ENCODE results near the gene BRD3OS.

DNA sequence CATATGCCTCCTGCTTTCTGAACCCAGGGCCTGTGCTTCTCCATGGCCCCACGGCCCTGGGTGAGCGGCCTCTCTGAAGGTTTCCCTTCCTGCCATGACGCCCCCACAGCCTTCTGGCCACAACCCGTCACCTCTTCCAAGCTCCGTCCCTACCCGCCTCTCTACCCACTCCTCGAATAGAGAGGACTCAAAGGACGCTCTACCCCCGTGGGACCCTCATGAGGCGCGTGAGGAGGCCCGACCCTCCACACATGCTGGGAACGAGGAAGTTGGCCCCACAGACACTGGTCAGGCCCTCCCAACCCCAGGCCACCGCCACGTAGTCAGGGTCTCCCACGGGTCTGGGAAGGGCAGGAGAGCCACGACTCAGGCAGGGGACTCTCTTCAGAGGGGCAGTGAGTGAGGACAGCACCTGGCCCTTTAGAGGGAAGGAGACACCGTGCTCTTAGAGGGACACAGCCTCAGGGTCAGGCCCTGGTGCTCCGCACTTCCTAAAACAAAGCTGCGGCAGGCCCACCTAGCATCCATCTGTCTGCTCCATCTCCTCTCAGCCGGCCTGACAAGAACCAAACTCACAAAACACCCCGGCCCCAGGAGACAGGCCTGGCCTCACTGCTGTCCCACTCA is 37.3 kb downstream of the BRD3OS start:
- no peak for TF ChIP-seq BHLHE40 (IDR thresholded peaks at IDR 0.05; ENCODE audit: borderline replicate concordance)
- no peak for TF ChIP-seq NFRKB (IDR thresholded peaks at IDR 0.05)
- no peak for TF ChIP-seq ELF4 (IDR thresholded peaks at IDR 0.05)
- TF ChIP-seq SP1 (IDR thresholded peaks at IDR 0.05): no peak
